ENCODE results near the gene SHANK3. TPM values are rescaled to one million over a fixed set of nuclear protein-coding genes. Genes with fewer than 3 reads are reported as not detected.

SHANK3 gene
- 2.5 and 3.8 TPM in 2 replicates for total RNA-seq

DNA sequence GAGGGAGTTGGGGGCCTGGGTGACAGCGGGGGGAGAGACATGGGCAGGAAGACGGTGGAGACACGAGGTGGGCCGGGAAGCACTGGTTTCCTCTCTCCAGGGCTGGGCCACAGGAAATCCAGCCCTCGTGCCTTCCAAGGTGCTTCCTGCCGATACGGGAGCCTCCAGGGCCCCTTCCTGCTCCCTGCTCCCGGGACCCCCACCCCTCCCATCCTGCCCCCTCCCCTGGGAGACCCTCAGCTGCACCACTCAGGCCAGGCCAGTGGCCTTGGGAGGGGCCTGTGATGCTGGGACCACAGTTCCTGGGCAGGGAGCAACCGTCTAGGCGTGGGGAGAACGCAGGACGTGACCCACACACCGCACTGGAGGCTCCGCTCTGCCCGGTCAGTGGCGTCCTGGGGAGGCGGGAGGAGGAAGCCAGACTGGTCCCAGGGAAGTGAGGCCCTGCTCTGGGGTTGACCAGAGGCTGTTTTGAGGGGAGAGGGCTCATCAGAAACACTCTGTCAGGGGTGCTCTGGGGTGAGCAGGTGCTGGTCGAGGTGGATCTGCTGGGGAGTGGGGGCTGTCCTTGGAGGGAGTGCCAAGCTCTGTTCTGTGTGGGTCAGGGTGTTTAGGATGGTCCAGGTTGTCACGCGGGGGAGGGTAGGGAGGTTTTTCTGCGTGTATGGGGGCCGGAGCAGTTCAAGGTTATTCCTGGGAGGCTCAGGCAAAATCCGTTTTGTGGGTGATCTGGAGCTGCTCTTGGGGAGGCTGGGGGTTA is at the start of gene SHANK3:
SHANK3 (plus strand) TSS at position 353 of the 760 bp plus-strand sequence.

DNA sequence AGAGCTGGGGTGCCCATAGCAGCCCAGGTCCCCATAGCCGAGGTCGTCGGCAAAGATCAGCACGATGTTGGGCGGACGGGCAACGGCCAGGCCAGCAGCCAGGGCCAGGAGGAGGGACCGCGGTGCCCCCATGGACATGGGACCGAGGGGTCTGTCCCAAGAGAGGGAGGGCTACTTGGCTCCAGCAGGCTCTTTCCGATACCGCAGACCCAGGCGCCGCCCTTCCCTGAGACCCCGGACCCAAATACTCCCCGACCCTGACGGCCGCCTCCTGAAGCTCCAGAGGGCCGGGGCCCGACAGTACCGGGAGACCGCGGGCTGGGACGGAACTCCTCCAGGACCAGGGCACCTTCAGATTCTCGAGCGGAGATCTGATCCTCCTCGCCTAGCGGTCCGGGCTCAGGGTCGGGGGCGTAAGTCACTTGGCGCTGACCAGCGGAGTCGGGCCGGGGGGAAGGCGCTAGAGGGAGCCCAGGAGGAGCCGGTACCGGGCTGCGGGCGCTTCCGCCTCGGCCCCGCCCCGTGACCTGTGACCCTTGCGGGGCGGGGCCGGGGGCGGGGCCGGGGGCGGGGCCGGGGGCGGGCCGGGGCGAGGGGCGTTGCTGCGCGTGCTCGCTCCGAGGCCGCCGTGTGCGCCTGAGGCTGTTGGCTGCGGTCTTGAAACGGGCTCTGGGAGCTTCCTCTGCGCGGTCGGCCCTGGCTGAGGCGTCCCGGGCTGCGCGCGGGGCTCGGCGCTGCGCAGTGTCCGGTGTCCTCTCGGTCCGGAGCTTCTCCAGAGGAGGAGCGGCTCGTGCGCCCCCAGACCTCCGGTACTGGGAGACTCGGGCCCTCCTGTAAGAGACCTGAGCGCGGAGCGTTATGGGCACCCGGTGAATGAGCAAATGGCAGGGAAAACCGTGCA is 44.7 kb upstream of the SHANK3 start, which contains the start of gene ARSA:
ARSA (minus strand) TSS at position 511 of the 901 bp plus-strand sequence; CDS start at position 138, 373 bp downstream.

Other genes with a start within 250 kb of the SHANK3 start
- 53.8 and 57.3 TPM in 2 replicates for gene SBF1, start 197.8 kb upstream of the SHANK3 start, total RNA-seq
- gene ADM2, start 191.3 kb upstream of the SHANK3 start, total RNA-seq = 14.5 and 35.9 TPM in 2 replicates
- 0.43 TPM in 1 of 2 replicates, not detected in the other for gene MIOX, start 186.0 kb upstream of the SHANK3 start, total RNA-seq
- gene LMF2, start 165.1 kb upstream of the SHANK3 start, total RNA-seq = 64.2 and 77.0 TPM in 2 replicates
- gene NCAPH2, start 164.6 kb upstream of the SHANK3 start, total RNA-seq = 22.5 and 28.0 TPM in 2 replicates
- 1.3 and 2.5 TPM in 2 replicates for gene SCO2, start 147.2 kb upstream of the SHANK3 start, total RNA-seq
- gene TYMP, start 142.8 kb upstream of the SHANK3 start, total RNA-seq = 46.3 and 57.6 TPM in 2 replicates
- 1.8 and 2.4 TPM in 2 replicates for gene KLHDC7B, start 126.9 kb upstream of the SHANK3 start, total RNA-seq
- gene SYCE3, start 109.9 kb upstream of the SHANK3 start, total RNA-seq = not detected in 2 replicates
- gene CPT1B, start 94.4 kb upstream of the SHANK3 start, total RNA-seq = 0.51 and 1.4 TPM in 2 replicates
- 25.7 and 26.1 TPM in 2 replicates for gene CHKB, start 90.0 kb upstream of the SHANK3 start, total RNA-seq
- 0.68 and 2.7 TPM in 2 replicates for gene MAPK8IP2, start 72.0 kb upstream of the SHANK3 start, total RNA-seq
- gene ARSA, start 44.7 kb upstream of the SHANK3 start, total RNA-seq = 42.0 and 68.4 TPM in 2 replicates
- gene ACR, start 65.4 kb downstream of the SHANK3 start, total RNA-seq = not detected in 2 replicates
- gene RABL2B, start 110.8 kb downstream of the SHANK3 start, total RNA-seq = 6.7 and 16.2 TPM in 2 replicates

Data from pericardium fibroblast (primary cell).